H9 (cell line): ENCODE data around the gene TAAR8. TPM values are rescaled to one million over a fixed set of nuclear protein-coding genes. Genes with fewer than 3 reads are reported as not detected.

ENCODE experiments used
- total RNA-seq: library from RNA; stranded (reverse); gene quantifications from 2 replicates; pipeline ENCODE4 v1.2.1, GENCODE V29; 2021

Gene TAAR8
- total RNA-seq, 1 experiment from 2014 or later = not detected

Other genes with a start within 250 kb of the TAAR8 start
- gene MOXD1, start 151.2 kb upstream of the TAAR8 start, total RNA-seq = 2.3 and 2.5 TPM in 2 replicates
- gene STX7, start 39.6 kb upstream of the TAAR8 start, total RNA-seq = 26.8 and 30.0 TPM in 2 replicates
- gene TAAR9, start 14.4 kb upstream of the TAAR8 start, total RNA-seq = not detected in 2 replicates
- not detected in 2 replicates for gene TAAR6, start 17.6 kb downstream of the TAAR8 start, total RNA-seq
- not detected in 2 replicates for gene TAAR5, start 37.1 kb downstream of the TAAR8 start, total RNA-seq
- gene TAAR2, start 71.6 kb downstream of the TAAR8 start, total RNA-seq = not detected in 2 replicates
- gene TAAR1, start 106.5 kb downstream of the TAAR8 start, total RNA-seq = not detected in 2 replicates
- not detected in 2 replicates for gene VNN1, start 161.4 kb downstream of the TAAR8 start, total RNA-seq
- gene VNN2, start 205.2 kb downstream of the TAAR8 start, total RNA-seq = not detected in 2 replicates
- gene SLC18B1, start 246.0 kb downstream of the TAAR8 start, total RNA-seq = 18.1 and 19.8 TPM in 2 replicates